OCI-LY7 (cell line): ENCODE results near the gene DST.

Source experiments
- CTCF ChIP-seq: fragments of 200-600 bp; sonication (generic); conservative IDR thresholded peaks from 2 replicates; pipeline ENCODE4 v1.5.1; 2014; ENCODE audit warnings: mild to moderate bottlenecking, antibody characterized with exemption, low read length, moderate library complexity, mixed read lengths
- EZH2phosphoT487 ChIP-seq: fragments of 200-600 bp; sonication (generic); IDR thresholded peaks from 2 replicates; pipeline ENCODE4 v1.6.1; 2018; ENCODE audit warnings: low read depth, borderline replicate concordance, mild to moderate bottlenecking, mixed run types, antibody characterized with exemption, low read length, moderate library complexity, mixed read lengths

GRCh38 chr6:56624728-56625069 lies 18.0 kb downstream of the DST start:
- TF ChIP-seq CTCF (no peak), EZH2phosphoT487 (no peak)
